H1 (cell line): ENCODE results near the gene IZUMO2. TPM values are rescaled to one million over a fixed set of nuclear protein-coding genes. Genes with fewer than 3 reads are reported as not detected.

Experiments
- polyA plus RNA-seq, 7 experiments: library from polyadenylated mRNA; depleted of rRNA in 3 of 7; stranded (reverse) in 5 of 7; unstranded in 2 of 7; fragments of >200 nt in 5 of 7; fragments of 200-250 nt in 2 of 7; gene quantifications; 1 replicate in 5 of 7; 2 replicates in 1 of 7; 4 replicates in 1 of 7; pipeline versions ENCODE4 v1.2.1 to v1.2.3, GENCODE V29; 2011 to 2013; ENCODE audit warnings: missing spikeins in 2 of 7, mixed read lengths in 2 of 7
- total RNA-seq: library from RNA; stranded (reverse); fragmentation: NEBNext Ultra II Directional; extraction: Animal tissue kit (Norgen Biotek cat#: 25700); gene quantifications from 2 replicates; pipeline ENCODE4 v1.2.1, GENCODE V29; 2021
- TF ChIP-seq, protein P1 (sequence below): fragments of 300-600 bp; sonication (generic); IDR thresholded peaks from 2 replicates; pipeline ENCODE4 v1.7.1; 2012; ENCODE audit warnings: low read length, moderate library complexity, mild to moderate bottlenecking, inconsistent platforms; ENCODE audit not compliant: insufficient replicate concordance
- TF ChIP-seq, protein P2 (sequence below), 3 experiments: IDR thresholded peaks; 1 replicate in 2 of 3; 2 replicates in 1 of 3; pipeline versions ENCODE4 v1.5.1 to v1.6.1; 2011; ENCODE audit warnings: low read length in 3 of 3, mild to moderate bottlenecking in 3 of 3, inconsistent platforms in 2 of 3, low read depth in 1 of 3, moderate library complexity in 1 of 3; ENCODE audit not compliant: insufficient read depth in 1 of 3; ENCODE audit errors: control extremely low read depth in 1 of 3

Gene IZUMO2
- total and polyA plus RNA-seq, 2 of the 8 experiments (the other 6 are each of a cell fraction or from before 2014, with no cell fraction given): 1.7 to 1.9 TPM

DNA sequence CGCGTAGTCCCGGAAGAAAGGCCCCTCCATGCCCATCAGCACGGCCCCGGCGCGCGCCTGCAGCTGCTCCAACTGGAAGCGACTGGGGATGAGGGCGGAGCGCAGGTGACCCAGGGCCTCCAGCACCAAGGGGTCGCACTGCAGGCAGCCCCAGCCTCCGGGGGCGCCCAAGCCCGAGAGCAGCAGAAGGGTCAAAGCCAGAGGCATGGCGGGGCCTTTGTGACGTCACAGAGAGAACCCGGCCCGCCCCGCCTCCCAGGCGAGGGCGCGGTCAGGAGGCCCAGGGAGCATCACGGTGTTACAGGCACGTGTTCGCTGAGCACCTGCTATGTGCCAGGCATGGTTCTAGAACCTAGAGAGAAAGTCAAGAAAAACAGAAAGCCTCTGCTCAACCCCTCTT is at the start of gene IZUMO2 (continued):
- TF ChIP-seq, protein P1, sequence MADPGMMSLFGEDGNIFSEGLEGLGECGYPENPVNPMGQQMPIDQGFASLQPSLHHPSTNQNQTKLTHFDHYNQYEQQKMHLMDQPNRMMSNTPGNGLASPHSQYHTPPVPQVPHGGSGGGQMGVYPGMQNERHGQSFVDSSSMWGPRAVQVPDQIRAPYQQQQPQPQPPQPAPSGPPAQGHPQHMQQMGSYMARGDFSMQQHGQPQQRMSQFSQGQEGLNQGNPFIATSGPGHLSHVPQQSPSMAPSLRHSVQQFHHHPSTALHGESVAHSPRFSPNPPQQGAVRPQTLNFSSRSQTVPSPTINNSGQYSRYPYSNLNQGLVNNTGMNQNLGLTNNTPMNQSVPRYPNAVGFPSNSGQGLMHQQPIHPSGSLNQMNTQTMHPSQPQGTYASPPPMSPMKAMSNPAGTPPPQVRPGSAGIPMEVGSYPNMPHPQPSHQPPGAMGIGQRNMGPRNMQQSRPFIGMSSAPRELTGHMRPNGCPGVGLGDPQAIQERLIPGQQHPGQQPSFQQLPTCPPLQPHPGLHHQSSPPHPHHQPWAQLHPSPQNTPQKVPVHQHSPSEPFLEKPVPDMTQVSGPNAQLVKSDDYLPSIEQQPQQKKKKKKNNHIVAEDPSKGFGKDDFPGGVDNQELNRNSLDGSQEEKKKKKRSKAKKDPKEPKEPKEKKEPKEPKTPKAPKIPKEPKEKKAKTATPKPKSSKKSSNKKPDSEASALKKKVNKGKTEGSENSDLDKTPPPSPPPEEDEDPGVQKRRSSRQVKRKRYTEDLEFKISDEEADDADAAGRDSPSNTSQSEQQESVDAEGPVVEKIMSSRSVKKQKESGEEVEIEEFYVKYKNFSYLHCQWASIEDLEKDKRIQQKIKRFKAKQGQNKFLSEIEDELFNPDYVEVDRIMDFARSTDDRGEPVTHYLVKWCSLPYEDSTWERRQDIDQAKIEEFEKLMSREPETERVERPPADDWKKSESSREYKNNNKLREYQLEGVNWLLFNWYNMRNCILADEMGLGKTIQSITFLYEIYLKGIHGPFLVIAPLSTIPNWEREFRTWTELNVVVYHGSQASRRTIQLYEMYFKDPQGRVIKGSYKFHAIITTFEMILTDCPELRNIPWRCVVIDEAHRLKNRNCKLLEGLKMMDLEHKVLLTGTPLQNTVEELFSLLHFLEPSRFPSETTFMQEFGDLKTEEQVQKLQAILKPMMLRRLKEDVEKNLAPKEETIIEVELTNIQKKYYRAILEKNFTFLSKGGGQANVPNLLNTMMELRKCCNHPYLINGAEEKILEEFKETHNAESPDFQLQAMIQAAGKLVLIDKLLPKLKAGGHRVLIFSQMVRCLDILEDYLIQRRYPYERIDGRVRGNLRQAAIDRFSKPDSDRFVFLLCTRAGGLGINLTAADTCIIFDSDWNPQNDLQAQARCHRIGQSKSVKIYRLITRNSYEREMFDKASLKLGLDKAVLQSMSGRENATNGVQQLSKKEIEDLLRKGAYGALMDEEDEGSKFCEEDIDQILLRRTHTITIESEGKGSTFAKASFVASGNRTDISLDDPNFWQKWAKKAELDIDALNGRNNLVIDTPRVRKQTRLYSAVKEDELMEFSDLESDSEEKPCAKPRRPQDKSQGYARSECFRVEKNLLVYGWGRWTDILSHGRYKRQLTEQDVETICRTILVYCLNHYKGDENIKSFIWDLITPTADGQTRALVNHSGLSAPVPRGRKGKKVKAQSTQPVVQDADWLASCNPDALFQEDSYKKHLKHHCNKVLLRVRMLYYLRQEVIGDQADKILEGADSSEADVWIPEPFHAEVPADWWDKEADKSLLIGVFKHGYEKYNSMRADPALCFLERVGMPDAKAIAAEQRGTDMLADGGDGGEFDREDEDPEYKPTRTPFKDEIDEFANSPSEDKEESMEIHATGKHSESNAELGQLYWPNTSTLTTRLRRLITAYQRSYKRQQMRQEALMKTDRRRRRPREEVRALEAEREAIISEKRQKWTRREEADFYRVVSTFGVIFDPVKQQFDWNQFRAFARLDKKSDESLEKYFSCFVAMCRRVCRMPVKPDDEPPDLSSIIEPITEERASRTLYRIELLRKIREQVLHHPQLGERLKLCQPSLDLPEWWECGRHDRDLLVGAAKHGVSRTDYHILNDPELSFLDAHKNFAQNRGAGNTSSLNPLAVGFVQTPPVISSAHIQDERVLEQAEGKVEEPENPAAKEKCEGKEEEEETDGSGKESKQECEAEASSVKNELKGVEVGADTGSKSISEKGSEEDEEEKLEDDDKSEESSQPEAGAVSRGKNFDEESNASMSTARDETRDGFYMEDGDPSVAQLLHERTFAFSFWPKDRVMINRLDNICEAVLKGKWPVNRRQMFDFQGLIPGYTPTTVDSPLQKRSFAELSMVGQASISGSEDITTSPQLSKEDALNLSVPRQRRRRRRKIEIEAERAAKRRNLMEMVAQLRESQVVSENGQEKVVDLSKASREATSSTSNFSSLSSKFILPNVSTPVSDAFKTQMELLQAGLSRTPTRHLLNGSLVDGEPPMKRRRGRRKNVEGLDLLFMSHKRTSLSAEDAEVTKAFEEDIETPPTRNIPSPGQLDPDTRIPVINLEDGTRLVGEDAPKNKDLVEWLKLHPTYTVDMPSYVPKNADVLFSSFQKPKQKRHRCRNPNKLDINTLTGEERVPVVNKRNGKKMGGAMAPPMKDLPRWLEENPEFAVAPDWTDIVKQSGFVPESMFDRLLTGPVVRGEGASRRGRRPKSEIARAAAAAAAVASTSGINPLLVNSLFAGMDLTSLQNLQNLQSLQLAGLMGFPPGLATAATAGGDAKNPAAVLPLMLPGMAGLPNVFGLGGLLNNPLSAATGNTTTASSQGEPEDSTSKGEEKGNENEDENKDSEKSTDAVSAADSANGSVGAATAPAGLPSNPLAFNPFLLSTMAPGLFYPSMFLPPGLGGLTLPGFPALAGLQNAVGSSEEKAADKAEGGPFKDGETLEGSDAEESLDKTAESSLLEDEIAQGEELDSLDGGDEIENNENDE: no peak
- TF ChIP-seq, protein P2, sequence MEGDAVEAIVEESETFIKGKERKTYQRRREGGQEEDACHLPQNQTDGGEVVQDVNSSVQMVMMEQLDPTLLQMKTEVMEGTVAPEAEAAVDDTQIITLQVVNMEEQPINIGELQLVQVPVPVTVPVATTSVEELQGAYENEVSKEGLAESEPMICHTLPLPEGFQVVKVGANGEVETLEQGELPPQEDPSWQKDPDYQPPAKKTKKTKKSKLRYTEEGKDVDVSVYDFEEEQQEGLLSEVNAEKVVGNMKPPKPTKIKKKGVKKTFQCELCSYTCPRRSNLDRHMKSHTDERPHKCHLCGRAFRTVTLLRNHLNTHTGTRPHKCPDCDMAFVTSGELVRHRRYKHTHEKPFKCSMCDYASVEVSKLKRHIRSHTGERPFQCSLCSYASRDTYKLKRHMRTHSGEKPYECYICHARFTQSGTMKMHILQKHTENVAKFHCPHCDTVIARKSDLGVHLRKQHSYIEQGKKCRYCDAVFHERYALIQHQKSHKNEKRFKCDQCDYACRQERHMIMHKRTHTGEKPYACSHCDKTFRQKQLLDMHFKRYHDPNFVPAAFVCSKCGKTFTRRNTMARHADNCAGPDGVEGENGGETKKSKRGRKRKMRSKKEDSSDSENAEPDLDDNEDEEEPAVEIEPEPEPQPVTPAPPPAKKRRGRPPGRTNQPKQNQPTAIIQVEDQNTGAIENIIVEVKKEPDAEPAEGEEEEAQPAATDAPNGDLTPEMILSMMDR (IDR thresholded peaks at IDR 0.05; ENCODE audit: control extremely low read depth in 1 of 3, insufficient read depth in 1 of 3, low read depth in 1 of 3, low read length in 3 of 3): peak in 2 of 3 experiments; percentile 3 to 28; a peak in 2 of 4 replicates
- TF ChIP-seq, all 59 proteins: peak for 7
